Measurements from ENCODE around the gene HLCS. TPM values are rescaled to one million over a fixed set of nuclear protein-coding genes. Genes with fewer than 3 reads are reported as not detected.

HLCS gene
- total and polyA plus RNA-seq, 7 donors: 3.0 to 26.0 (median 12.5) TPM

GRCh38 chr21:36916718-36917117, 49.8 kb downstream of the HLCS start:
- 79 to 92% methylated on average over 3 of the region's 3 CpGs for WGBS, 2 donors
- no peak for DNase-seq
- no peaks in the 10 kb centered on the region for H3K36me3 ChIP-seq
- intact Hi-C loops (cut with DNase I): no loop called here
- no peak overlapping the region for H3K4me3 ChIP-seq
- no peaks in the 10 kb centered on the region for H3K27me3 ChIP-seq
- H3K9me3 ChIP-seq: no peaks in the 10 kb centered on the region
- TF ChIP-seq EP300 (IDR thresholded peaks at IDR 0.05): no peak
- no peak for TF ChIP-seq POLR2AphosphoS5 (IDR thresholded peaks at IDR 0.05)
- TF ChIP-seq POLR2A (IDR thresholded peaks at IDR 0.05): no peak
- TF ChIP-seq, protein P1, sequence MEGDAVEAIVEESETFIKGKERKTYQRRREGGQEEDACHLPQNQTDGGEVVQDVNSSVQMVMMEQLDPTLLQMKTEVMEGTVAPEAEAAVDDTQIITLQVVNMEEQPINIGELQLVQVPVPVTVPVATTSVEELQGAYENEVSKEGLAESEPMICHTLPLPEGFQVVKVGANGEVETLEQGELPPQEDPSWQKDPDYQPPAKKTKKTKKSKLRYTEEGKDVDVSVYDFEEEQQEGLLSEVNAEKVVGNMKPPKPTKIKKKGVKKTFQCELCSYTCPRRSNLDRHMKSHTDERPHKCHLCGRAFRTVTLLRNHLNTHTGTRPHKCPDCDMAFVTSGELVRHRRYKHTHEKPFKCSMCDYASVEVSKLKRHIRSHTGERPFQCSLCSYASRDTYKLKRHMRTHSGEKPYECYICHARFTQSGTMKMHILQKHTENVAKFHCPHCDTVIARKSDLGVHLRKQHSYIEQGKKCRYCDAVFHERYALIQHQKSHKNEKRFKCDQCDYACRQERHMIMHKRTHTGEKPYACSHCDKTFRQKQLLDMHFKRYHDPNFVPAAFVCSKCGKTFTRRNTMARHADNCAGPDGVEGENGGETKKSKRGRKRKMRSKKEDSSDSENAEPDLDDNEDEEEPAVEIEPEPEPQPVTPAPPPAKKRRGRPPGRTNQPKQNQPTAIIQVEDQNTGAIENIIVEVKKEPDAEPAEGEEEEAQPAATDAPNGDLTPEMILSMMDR (IDR thresholded peaks at IDR 0.05): no peak
- peaks cover 0 to 11% (median 4%) of the 10 kb centered on the region in 4 donors for H3K4me1 ChIP-seq
- no peak overlapping the region for H3K27ac ChIP-seq

GRCh38 chr21:36915696-36916245, 50.7 kb downstream of the HLCS start:
- no peak for TF ChIP-seq EP300 (IDR thresholded peaks at IDR 0.05)
- TF ChIP-seq POLR2A (IDR thresholded peaks at IDR 0.05): no peak
- TF ChIP-seq, protein P1 (IDR thresholded peaks at IDR 0.05): no peak
- no peak for TF ChIP-seq POLR2AphosphoS5 (IDR thresholded peaks at IDR 0.05)
- H3K36me3 ChIP-seq: no peaks in the 10 kb centered on the region
- WGBS, 2 donors: 88 to 92% methylated on average over 8 of the region's 8 CpGs
- H3K9me3 ChIP-seq: no peaks in the 10 kb centered on the region
- H3K4me1 ChIP-seq: peaks cover 0 to 11% (median 4%) of the 10 kb centered on the region in 4 donors
- no peak overlapping the region for H3K4me3 ChIP-seq
- no peaks in the 10 kb centered on the region for H3K27me3 ChIP-seq
- DNase-seq: no peak
- intact Hi-C loops (cut with DNase I): no loop called here
- H3K27ac ChIP-seq: no peak overlapping the region

DNA sequence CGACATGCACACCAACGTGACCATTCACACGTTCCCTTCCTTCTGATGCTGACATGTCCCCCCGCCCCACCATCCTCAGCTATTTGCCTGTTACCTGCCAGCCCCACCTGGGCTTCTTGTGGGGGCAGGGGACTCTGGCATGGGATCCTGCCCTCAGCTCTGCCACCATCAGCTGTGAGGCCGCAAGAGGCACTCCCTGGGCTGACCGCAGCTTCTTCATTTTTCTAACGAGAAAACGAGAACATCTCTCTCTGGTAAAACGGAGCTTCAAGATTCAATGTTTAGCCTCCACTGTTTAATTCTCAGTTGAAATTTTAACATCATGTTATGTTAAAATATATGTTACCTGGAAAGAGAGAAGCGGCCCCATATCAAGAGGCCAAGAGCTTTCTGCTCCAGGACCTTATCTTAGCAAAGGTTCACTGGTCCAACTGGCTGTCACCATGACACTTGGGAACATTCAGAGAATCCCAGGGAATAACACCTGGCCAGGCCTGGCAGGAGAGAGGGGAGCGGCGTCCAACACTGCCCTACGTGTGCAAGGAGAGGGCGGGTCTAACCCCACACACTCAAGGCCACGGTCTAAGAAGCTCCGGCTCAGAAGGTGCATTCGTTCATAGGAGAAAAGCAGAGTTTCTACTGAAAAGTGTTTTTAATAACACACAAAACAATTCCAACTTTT, 51.3 kb downstream of the HLCS start:
- TF ChIP-seq, protein P1 (IDR thresholded peaks at IDR 0.05): no peak
- TF ChIP-seq POLR2A (IDR thresholded peaks at IDR 0.05) (no peak), EP300 (IDR thresholded peaks at IDR 0.05) (no peak), POLR2AphosphoS5 (IDR thresholded peaks at IDR 0.05) (no peak)
- Histone ChIP-seq H3K27ac (no peak overlapping the region), H3K4me3 (no peak overlapping the region), H3K4me1 (peaks cover 0 to 11% (median 4%) of the 10 kb centered on the region in 4 donors), H3K9me3 (no peaks in the 10 kb centered on the region), H3K27me3 (no peaks in the 10 kb centered on the region), H3K36me3 (no peaks in the 10 kb centered on the region)
- WGBS, 2 donors: 93% methylated on average over 17 of the region's 17 CpGs
- DNase-seq: no peak
- intact Hi-C loops (cut with DNase I): no loop called here

- H3K9me3 ChIP-seq: no peaks in the 10 kb centered on the region
- peaks cover 0 to 11% (median 4%) of the 10 kb centered on the region in 4 donors for H3K4me1 ChIP-seq
- no peaks in the 10 kb centered on the region for H3K36me3 ChIP-seq
- TF ChIP-seq POLR2AphosphoS5 (IDR thresholded peaks at IDR 0.05): no peak
- H3K4me3 ChIP-seq: no peak overlapping the region
- 94 to 96% methylated on average over 18 of the region's 18 CpGs for WGBS, 2 donors
- no peaks in the 10 kb centered on the region for H3K27me3 ChIP-seq
- no peak for DNase-seq
- intact Hi-C loops (cut with DNase I): no loop called here
- no peak overlapping the region for H3K27ac ChIP-seq
Measured at GRCh38 chr21:36914244-36915013, 52.0 kb downstream of the HLCS start.

Data from sigmoid colon (tissue), 7 donors.